ENCODE results near the gene RXRB.
"Not testable (repeated sequence)": the region's sequence is repeated elsewhere in the genome, so short reads cannot be mapped to it uniquely, and the experiment has no call there.

The RXRB gene

GRCh38 chr6:33200219-33201146 lies at the start of gene RXRB, which contains the start of gene SLC39A7:
RXRB (minus strand) TSS chr6:33200665; CDS start chr6:33200476, 189 bp downstream.
SLC39A7 (plus strand) TSS chr6:33200867; CDS start chr6:33201246, 379 bp downstream.
- DNase-seq (ENCODE audit: low read depth, low spot score) = peak; percentile 90

- no peak for DNase-seq (ENCODE audit: low read depth, low spot score)
Measured at GRCh38 chr6:33249732-33250630, 49.5 kb upstream of the RXRB start.

GRCh38 chr6:33248932-33249731 lies 48.7 kb upstream of the RXRB start:
- peak; percentile 97 for DNase-seq (ENCODE audit: low read depth, low spot score)

- DNase-seq (ENCODE audit: low read depth, low spot score) = no peak
Measured at GRCh38 chr6:33248643-33248931, 48.1 kb upstream of the RXRB start.

- DNase-seq (ENCODE audit: low read depth, low spot score) = peak; percentile 60
Measured at GRCh38 chr6:33247977-33248642, 47.6 kb upstream of the RXRB start.

- no peak for DNase-seq (ENCODE audit: low read depth, low spot score)
Measured at GRCh38 chr6:33243476-33243875, 43.0 kb upstream of the RXRB start.

GRCh38 chr6:33241968-33242367 lies 41.5 kb upstream of the RXRB start:
- no peak for DNase-seq (ENCODE audit: low read depth, low spot score)

- DNase-seq (ENCODE audit: low read depth, low spot score) = no peak
Measured at GRCh38 chr6:33237741-33238140, 37.3 kb upstream of the RXRB start.

GRCh38 chr6:33236852-33237251 lies 36.4 kb upstream of the RXRB start:
- DNase-seq (ENCODE audit: low read depth, low spot score) = no peak

- DNase-seq (ENCODE audit: low read depth, low spot score) = no peak
Measured at GRCh38 chr6:33236328-33236727, 35.9 kb upstream of the RXRB start.

- no peak for DNase-seq (ENCODE audit: low read depth, low spot score)
Measured at GRCh38 chr6:33235221-33235634, 34.8 kb upstream of the RXRB start.

- DNase-seq (ENCODE audit: low read depth, low spot score) = not testable (repeated sequence)
Measured at GRCh38 chr6:33226503-33227120, 26.1 kb upstream of the RXRB start.

- no peak for DNase-seq (ENCODE audit: low read depth, low spot score)
Measured at GRCh38 chr6:33217681-33218080, 17.2 kb upstream of the RXRB start.

GRCh38 chr6:33217246-33217645 lies 16.8 kb upstream of the RXRB start:
- DNase-seq (ENCODE audit: low read depth, low spot score) = no peak

GRCh38 chr6:33216117-33216649 lies 15.7 kb upstream of the RXRB start:
- no peak for DNase-seq (ENCODE audit: low read depth, low spot score)

GRCh38 chr6:33215271-33216116 lies 15.0 kb upstream of the RXRB start:
- no peak for DNase-seq (ENCODE audit: low read depth, low spot score)

GRCh38 chr6:33213989-33214335 lies 13.5 kb upstream of the RXRB start:
- no peak for DNase-seq (ENCODE audit: low read depth, low spot score)

GRCh38 chr6:33213166-33213988 lies 12.9 kb upstream of the RXRB start:
- no peak for DNase-seq (ENCODE audit: low read depth, low spot score)

- no peak for DNase-seq (ENCODE audit: low read depth, low spot score)
Measured at GRCh38 chr6:33212857-33213165, 12.3 kb upstream of the RXRB start.
